DMS79 treated with DMSO at 0.1 percent for 48 hours (cell line): ENCODE data around the gene SLC16A3.
A peak's percentile ranks its signal among the peaks of the same experiment; 100 is the strongest.
"Not testable (repeated sequence)": the region's sequence is repeated elsewhere in the genome, so short reads cannot be mapped to it uniquely, and the experiment has no call there.

Experiments
- DNase-seq: peaks from one replicate; lab custom pipeline; 2025; lab: John Stamatoyannopoulos, UW

SLC16A3 gene

DNA sequence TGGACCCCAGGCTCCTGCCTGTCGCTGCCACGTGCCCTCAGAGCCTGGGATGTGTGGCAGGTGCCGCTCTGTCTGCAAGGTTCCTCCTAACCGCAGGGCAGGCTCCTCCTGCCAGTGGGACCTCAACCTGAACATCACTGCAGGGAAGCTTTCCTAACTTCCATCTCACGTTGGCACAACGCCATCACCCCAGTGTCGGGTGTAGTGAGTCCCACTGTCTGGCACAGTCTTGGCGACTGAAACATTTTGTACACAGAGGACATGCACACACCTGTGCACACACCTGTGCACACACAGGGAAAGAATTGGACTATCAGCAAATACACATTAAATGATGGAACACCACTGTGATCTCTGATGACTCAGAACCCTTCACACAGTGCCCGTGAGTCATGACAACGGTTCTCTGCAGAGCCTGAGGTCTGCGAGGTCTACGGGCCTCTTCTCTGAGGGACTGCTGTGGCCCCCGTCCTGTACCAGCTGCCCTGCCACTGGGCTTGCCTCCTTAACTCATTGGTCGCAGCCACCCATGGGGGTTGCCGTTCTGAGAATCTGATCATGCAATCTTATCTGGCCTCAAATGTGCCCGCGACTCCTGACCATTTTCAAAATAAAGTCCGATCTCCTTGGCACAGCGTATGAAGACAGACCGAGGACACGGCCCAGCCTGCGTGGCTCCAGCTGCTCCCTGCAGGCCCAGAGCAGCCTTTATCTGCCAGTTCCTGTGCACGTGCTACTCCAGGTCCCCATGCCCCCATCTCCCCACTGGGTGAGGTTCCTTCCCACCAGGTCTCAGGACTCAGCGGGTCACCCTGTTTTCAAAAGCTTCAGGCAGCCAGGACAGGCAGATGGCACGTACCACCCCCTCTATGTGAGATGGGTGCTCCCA lies 23.8 kb upstream of the SLC16A3 start:
- DNase-seq = peak; percentile 53

DNA sequence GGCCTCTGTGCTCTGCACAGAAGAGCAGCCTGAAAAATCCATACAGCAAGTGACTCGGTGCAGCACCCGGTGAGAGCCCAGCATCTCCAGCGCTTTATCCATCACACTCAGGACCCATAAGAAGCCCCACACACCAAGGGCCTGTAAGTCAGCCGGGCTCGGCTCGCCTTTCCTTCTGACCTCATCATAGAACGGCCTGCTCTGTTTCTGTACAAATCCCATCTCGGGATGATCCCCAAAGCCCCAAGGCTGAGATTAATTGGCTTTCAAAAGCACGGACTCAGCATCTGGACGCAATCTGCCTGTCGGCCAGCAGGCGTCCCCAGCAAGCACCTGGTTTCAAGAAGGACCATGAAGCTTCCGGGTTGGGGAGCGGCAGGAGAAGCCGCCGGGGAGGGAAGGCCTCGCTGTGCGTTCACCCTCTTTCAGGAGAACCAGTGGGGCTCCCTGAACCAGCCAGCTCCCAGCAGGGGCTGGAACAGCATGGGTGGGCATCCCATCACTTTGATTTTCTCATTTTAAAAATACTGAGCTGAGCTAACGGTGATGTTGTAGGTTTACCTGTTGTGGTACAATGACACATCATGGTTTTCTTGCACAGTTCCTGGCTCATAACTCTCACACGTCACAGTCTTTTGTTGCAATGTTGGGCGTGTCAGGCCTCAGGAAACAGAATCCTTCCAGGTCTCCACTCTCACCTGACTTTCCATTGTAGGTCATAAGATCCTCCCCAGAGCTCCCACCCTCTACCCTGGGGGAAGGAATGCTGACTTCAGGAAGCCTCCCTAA lies 22.9 kb upstream of the SLC16A3 start:
- DNase-seq = peak; percentile 47

DNA sequence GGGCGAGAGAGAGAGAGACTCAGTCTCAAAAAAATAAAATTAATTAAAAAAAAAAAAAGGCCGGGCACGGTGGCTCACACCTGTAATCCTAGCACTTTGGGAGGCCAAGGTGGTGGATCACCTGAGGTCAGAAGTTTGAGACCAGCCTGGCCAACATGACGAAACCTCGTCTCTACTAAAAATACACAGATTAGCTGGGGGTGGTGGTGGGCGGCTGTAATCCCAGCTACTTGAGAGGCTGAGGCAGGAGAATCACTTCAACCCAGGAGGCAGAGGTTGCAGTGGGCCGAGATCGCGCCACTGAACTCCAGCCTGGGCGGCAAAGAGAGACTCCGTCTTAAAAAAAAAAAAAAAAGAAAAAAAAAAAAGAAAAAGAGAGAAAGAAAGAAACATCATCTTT lies 18.2 kb upstream of the SLC16A3 start:
- DNase-seq = not testable (repeated sequence)

DNA sequence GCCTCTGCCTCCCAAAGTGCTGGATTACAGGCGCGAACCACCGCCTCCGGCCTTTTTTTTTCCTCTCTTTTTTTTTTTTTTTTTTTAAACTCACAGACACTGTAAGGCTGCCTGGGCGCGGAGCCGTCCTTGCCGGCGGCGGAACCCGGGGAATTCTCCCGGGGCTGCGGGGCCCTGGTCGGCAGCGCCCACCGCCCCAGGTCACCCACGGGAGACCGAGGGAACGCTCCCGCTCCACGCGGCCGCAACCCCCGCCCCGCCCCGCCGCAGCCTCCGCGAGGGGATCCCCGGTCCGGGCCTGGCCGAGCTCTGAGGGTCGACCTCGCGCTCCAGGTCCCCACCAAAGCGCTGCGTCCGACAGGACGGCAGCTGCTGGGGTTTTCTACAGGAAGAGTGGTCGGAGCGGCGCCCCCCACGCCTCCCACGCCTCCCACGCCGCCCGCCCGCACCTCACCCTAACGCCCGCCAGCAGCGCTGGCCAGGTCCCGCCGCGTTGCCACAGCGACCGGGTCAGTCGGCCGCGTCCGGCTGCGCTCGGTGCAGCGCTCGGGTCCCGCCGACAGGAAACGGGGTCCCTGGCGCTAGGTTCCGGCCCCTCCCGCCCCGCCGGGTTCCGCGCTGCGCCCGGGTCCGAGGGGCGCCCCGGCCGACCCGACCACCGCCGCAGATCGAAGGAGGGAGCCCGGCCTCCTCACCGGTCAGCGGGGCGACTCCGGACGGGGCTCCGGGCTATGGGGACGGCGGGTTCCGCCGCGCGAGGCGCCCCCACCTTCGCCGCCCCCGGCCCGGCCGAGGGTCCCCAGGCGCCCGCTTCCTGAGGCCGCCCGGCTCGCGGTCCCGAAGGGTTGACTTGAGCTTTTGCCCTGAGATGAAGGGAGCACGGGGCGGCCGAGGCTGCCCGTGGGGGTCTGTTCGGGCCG lies 16.3 kb upstream of the SLC16A3 start, which contains the start of gene CCDC57:
TSS of gene CCDC57 (minus strand) at position 512 of the 920 bp plus-strand sequence. CDS start 10,898 bp downstream, outside the sequence.
- peak; percentile 5 for DNase-seq

DNA sequence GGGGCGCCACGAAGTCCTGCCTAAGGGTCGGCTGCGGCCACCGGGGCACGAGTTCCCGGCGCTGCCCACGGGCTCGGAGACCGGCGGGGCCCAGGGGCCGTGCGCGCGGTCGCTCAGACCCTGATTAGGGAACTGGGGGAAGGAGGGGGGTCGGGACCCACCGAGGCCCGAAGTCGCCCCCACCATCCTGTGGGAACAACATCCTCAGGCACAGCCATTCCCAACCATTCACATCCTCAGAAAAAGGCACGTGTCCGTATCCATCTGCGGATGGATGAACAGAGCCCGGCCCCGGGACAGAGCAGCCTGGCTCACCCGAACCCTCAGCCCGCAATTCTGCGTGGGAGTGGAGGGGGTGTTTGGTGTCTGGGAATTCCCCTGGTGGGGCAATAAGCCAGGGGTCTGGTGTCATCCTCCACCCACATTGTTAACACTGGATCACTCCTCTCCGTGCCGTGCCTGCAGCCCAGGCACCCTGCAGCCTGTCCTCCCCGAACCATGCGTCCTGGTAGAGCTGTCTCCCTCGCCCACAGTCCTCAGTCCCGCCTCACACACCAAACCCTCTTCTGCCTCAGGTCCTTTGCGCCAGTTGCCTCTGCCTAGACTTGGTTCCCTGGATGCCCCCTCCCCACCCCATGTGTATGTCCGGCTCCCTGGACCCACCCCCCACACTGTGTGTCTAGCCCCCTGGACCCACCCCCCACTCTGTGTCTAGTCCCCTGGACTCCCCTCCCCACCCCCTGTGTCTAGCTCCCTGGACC lies 15.4 kb upstream of the SLC16A3 start:
- no peak for DNase-seq

DNA sequence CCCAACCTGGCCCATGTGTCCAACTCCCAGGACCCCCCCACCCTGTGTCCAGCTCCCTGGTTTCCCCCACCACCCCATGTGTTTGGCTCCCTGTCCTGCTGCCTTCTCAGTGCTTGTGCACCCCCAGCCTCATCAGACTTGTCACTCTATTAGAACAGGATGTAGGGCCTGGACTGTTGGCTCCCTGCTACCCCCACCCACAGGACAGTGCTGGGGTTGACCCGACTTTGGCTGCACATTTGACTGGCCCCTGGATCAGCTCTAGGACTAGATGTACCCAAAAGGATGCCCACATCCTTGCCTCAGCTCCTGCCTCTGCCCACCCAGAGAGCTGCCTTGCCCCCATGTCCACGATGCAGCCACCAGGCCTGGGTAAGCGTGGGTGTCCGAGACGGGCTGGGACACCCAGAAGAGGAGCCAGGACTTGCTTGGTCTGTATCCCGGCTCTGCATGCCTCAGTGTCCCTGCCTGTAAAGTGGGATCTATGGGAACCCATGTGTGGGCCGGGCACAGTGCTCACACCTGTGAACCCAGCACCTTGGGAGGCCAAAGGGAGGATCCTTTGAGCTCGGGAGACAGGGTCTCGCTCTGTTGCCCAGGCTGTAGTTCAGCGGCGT lies 14.7 kb upstream of the SLC16A3 start:
- no peak for DNase-seq

DNA sequence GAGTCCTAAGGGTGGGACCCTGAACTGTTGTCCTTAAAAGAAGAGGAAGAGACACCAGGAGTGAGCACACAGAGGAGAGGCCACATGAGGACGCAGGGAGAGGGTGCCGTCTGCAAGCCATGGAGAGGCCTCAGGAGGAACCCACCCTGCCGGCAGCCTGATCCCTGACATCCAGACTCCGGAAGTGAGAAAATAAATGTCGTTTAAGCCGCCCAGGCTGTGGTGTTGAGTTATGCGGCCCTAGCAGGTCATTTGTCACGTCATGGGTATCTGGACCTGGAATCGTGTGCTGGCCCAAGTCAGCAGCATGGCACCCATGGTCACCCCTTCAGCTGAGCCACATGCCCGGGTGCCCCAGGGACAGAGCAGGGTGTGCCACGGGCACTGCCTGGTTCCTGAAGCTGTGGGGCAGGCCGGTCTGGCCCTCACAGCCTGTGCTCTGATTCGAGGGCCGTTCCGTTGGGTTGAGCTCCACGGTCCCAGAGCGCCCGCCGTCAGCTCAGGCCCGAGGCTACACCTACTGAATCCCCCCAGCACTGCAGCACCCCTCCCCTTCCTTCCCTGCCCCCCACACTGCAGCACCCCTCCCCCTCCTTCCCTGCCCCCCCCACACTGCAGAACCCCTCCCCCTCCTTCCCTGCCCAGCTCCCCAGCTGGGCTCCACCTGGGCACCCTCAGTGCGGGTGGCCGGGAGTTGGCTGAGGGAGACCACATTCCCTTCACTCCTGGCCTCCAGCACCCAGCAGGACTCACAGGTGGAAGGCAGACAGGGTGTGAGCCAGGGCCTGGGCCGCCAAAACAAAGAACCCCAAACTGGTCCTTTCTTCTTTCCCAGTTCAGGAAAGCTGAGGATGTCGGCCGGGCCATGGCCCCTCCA lies 13.5 kb upstream of the SLC16A3 start:
- no peak for DNase-seq

DNA sequence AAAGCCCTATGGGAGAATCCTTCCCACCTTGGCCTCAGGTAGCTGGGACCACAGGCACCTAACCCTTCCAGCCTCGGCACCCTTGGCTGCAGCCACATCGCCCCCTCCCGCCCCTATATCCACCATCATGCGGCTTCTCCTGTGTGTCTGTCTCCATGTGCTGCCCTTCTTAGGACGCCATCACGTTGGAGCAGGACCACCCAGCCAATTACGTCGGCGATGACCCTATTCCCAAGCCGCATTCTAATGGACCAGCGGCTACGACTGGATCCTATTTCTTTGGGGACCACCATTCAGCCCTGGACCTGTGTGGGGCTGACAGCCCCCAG lies 12.9 kb upstream of the SLC16A3 start:
- no peak for DNase-seq

DNA sequence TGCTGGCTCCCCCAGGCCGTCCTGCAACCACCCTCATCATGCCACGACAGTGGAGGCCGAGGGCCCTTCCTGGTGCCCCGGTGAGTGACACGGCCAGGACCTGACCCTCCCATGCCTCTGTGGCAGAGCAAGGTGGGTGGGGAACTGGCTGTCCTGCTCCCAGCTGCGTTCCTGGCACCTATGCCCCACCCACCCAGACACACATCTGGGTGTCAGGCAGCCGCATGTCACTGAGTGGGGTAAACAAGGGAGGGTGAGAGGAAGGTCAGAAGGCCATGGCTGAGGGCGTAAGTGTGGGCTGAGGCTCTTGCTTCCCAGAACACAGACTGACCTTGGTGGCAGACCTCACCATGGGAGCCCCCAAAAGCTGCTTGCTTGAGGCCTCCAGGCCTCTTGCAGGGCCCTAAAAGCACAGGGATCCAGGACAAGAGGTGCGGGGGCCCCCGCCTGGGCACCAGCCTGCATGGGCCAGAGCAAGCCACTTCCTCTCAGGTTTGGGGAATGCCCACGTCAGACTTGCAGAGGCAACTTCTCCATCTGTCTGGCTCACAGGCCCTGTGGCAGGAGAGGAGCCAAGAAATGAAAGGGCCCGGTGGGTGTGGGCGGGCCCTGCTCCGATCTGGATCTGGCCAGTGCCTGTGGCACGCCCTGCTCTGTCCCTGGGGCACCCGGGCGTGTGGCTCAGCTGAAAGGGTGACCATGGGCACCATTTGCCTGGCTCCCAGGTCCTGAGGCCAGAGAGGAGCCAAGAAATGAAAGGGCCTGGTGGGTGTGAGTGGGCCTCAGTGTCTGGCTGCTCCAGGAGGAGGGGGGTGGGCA lies 12.3 kb upstream of the SLC16A3 start:
- no peak for DNase-seq

DNA sequence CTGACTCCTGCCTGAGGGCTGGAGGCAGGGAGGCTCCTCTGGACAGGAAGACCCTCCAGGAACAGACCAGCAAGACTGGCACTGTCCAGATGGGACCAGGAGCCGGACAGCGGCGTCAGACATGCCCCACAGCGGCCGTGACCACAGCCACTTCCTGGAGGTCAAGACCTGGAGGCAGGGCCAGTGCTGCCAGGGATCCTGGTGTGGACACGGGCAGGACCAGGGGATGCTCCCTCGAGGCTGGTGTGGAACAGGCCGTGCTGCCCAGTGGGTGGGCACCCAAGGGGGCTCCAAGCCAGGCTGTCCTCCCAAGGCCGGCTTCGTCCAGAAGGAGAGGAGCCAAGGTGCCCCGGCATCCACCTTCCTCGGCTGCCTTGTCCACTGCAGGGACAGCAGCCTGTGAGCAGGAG lies 11.7 kb upstream of the SLC16A3 start:
- DNase-seq = no peak

DNA sequence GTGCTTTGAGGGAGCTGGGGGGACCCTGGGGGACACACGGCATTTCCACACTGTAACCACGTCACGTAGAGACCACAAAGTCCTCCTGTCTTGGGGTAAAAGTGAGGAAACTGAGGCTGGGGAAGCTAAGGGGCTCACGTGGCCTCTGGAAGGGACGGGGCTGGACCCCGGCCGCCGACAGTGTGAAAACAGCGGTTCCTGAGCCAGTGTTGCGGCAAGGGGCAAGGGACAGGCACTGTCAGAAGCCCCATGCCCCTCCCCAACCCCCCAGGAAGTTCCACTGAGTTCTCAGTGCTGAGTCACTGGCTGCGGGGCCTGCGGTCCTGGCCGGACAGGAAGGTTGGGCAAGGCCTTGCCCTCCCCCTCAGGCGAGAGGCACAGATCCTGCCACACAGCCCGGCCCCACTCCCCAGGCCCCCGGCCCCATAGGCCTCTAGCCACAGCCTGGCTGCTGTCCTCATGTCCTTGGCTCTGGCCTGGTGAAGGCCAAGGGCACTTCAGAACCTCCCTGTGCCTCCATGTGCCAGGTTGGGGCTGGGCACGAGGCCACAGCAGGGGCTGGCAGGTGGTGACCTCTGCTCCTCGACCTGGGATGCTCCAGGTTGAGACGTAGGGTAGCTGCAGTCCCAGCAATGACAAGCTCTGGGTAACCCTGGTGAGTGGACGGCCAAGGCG lies 11.2 kb upstream of the SLC16A3 start:
- no peak for DNase-seq

DNA sequence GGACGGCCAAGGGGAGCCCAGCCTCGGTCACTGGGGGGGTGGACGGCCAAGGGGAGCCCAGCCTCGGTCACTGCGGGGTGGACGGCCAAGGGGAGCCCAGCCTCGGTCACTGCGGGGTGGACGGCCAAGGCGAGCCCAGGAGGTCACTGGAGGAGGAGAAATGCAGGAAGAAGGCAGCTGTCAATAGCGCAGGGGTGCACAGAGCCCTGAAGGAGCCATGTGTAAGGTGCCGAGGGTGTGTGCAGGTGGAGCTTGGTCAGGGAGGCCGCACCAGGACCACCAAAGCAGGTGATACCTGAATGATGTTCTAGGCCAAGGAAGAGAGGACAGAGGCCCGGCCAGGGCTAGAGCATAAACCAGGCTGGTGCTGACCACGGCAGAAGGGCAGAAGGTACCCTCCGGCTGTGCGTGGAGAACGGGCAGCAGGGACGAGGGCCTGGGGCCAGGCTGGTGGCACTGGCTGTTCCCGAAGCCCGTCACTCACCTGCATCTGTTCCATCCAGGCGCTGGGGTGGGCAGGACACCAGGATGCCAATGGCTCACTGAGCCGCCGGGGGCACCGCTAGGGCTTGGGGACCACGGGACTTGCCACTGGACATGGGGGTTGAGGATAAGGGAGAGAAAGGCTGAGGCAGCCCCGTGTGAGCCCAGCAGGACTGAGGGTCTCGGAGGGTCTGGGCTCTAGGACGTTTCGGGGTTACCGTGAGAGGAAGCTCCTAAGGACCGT lies 10.3 kb upstream of the SLC16A3 start:
- no peak for DNase-seq

DNA sequence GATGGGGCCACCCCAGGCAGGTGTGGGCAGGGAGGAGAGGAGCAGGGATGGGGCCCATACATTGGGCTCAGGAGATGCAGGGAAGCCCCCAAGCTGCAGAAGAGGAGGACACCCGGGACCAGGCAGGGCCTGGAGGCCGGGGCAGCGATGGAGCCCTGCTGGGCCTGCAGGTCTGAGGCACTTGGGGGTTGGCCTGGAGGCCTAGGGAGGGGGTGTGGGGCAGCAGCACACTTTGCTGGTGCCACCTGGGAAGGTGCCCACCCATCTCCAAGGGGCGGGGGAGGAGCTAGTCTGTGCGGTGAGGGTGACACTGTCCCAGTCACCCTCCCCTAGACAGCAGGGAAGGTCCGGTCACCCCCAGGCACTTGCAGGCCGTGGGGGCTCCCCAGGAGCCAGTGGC lies 9.8 kb upstream of the SLC16A3 start:
- DNase-seq = no peak

DNA sequence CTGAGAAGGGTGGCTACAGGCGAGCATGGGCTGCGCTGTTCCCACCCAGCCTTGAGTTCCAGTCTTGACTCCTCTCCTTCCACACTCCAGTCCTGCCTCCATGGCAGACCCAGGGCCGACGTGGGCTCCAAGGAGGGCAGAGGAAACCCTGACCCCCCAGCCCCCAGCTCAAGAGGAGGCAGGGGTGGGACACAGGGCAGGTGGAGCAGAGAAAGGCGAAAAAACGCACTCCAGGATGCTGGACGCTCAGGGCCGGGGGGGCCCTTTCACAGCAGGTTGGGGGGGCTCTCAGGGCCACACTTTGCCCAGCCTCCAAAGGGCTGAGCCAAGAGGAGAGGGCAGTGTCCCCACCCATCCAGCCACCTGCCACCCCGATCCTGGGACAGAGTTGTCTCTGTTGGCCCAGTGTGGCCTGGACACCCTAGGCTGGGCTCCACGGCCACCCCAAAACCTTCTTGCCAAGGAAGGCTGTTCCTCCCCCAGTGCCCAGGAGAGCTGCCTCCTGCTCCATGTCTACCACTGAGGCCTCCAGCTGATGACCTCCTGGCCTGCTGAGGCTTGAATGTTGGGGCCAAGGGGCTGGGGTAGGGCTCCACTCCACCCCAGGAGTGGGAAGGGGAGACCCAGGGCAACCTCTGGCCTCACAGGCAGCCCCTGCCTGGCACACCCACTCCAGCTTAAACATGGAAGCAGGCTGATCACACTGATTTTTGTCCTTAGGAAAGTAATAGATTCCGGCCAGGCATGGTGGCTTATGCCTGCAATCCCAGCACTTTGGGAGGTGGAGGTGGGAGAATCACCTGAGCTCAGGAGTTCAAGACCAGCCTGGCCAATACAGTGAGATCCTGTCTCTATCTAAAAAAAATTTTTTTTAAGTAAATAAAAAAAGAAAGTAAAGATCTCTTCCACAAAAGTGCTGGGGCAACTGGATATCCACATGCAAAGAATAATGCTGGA lies 8.8 kb upstream of the SLC16A3 start:
- DNase-seq = no peak

DNA sequence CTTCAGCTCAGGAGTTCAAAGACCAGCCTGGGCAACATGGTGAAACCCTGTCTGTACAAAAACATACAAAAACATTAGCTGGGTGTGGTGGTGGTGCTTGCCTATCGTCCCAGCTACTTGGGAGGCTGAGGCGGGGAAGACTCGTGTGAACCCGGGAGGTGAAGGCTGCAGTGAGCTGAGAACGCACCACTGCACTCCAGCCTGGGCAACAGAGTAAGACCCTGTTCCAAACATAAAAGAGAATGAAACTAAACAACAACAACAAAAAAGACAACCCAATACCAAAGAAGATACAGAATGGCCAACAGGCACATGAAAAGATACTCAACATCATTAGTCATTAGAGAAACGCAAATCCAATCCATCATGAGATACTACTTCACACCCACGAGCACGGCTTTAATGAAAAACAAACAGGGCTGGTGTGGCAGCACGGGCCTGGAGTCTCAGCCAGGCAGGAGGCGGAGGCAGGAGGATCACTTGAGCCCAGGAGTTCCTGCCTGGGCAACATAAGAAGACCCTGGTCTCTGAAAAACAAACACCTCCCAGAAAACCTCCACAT lies 7.4 kb upstream of the SLC16A3 start:
- no peak for DNase-seq

DNA sequence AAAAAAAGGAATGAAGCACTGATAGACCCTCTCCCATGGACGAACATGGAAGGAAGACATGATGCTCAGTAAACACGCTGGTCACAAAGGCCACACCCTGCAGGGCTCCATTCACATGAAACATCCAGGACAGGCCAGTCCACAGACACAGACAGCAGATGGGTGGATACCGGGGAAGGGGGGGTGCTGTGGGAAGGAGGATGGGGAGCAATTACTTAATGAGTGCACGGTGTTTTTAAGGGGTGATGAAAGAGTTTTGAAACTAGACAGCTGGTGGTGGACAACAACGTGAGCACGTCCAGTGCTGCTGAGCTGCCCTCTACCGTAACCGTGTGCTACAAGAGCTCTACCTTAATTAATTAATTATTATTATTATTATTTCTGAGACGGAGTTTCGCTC lies 6.0 kb upstream of the SLC16A3 start:
- DNase-seq = no peak
